ENCODE results near the gene CD1C.

DNA sequence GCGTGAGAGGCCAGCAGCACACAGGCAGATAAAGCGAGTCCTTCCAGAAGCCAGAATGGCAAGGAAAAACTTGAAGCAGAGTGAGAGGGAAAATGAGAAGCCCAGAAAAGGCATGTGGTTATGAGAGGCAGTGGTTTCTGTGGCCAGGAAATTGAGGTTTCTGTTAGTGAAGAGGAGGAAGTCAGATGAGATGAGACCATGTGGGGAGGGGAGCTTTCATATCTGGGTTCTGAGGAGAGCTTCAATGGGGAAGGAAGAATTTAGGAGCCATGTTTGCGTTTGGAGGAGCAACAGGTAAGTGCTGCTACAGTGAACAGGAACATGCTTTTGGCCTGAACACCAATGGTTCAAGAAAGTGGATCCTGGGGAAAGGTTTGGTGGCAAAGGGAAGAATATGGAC is 41.6 kb upstream of the CD1C start:
- no peak for TF ChIP-seq FOXS1 (CRISPR knock-in tag; IDR thresholded peaks at IDR 0.05)
- TF ChIP-seq RCOR1 (IDR thresholded peaks at IDR 0.05; ENCODE audit: low read depth, low read length) = no peak
- TF ChIP-seq, protein P1, sequence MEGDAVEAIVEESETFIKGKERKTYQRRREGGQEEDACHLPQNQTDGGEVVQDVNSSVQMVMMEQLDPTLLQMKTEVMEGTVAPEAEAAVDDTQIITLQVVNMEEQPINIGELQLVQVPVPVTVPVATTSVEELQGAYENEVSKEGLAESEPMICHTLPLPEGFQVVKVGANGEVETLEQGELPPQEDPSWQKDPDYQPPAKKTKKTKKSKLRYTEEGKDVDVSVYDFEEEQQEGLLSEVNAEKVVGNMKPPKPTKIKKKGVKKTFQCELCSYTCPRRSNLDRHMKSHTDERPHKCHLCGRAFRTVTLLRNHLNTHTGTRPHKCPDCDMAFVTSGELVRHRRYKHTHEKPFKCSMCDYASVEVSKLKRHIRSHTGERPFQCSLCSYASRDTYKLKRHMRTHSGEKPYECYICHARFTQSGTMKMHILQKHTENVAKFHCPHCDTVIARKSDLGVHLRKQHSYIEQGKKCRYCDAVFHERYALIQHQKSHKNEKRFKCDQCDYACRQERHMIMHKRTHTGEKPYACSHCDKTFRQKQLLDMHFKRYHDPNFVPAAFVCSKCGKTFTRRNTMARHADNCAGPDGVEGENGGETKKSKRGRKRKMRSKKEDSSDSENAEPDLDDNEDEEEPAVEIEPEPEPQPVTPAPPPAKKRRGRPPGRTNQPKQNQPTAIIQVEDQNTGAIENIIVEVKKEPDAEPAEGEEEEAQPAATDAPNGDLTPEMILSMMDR (IDR thresholded peaks at IDR 0.05) = no peak
- TF ChIP-seq MAFK (IDR thresholded peaks at IDR 0.05; ENCODE audit: partially characterized antibody) = no peak
- TF ChIP-seq, protein P2, sequence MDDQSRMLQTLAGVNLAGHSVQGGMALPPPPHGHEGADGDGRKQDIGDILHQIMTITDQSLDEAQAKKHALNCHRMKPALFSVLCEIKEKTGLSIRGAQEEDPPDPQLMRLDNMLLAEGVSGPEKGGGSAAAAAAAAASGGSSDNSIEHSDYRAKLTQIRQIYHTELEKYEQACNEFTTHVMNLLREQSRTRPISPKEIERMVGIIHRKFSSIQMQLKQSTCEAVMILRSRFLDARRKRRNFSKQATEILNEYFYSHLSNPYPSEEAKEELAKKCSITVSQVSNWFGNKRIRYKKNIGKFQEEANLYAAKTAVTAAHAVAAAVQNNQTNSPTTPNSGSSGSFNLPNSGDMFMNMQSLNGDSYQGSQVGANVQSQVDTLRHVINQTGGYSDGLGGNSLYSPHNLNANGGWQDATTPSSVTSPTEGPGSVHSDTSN (IDR thresholded peaks at IDR 0.05) = no peak
- no peak for TF ChIP-seq PHF8 (IDR thresholded peaks at IDR 0.05; ENCODE audit: borderline replicate concordance, low read depth)
- TF ChIP-seq RNF2 (IDR thresholded peaks at IDR 0.05; ENCODE audit: borderline replicate concordance, low read depth) = no peak
- TF ChIP-seq REST (IDR thresholded peaks at IDR 0.05) = no peak
- no peak for TF ChIP-seq GATA3 (IDR thresholded peaks at IDR 0.05; ENCODE audit: borderline replicate concordance)
- TF ChIP-seq BHLHE40 (IDR thresholded peaks at IDR 0.05; ENCODE audit: low read depth, low read length) = no peak
- no peak for TF ChIP-seq MAZ (IDR thresholded peaks at IDR 0.05; ENCODE audit: borderline replicate concordance, low read depth, low read length)
- TF ChIP-seq POLR2A (IDR thresholded peaks at IDR 0.05; ENCODE audit: low read length) = no peak
- no peak for TF ChIP-seq RFX5 (IDR thresholded peaks at IDR 0.05)

Data from A549 (cell line).